Type B pancreatic cell (in vitro differentiated cells): ENCODE measurements around the gene SPATA1. TPM values are rescaled to one million over a fixed set of nuclear protein-coding genes. Genes with fewer than 3 reads are reported as not detected.
A peak's percentile ranks its signal among the peaks of the same experiment; 100 is the strongest.
"Not testable (repeated sequence)": the region's sequence is repeated elsewhere in the genome, so short reads cannot be mapped to it uniquely, and the experiment has no call there.

ENCODE experiments used
- DNase-seq: peaks from one replicate; pipeline ENCODE4 v3.0.0; 2021; ENCODE audit warnings: mixed read lengths; ENCODE audit not compliant: unreplicated experiment; ENCODE audit errors: extremely low spot score
- H3K27ac Mint-ChIP-seq: 2 replicates; pipeline ENCODE4 v1.8.0; 2021; ENCODE audit warnings: mild to moderate bottlenecking, mixed read lengths
- H3K27me3 Mint-ChIP-seq: 2 replicates; pipeline ENCODE4 v1.8.0; 2021; ENCODE audit warnings: mixed read lengths
- H3K36me3 Mint-ChIP-seq: 2 replicates; pipeline ENCODE4 v1.8.0; 2021; ENCODE audit warnings: mixed read lengths
- H3K4me1 Mint-ChIP-seq: one replicate; pipeline ENCODE4 v1.8.0; 2021; ENCODE audit warnings: mixed read lengths; ENCODE audit not compliant: unreplicated experiment
- H3K4me3 Mint-ChIP-seq: 2 replicates; pipeline ENCODE4 v1.8.0; 2021; ENCODE audit warnings: mild to moderate bottlenecking, mixed read lengths
- H3K9me3 Mint-ChIP-seq: 2 replicates; pipeline ENCODE4 v1.8.0; 2021; ENCODE audit warnings: mixed read lengths
- total RNA-seq: library from RNA; stranded (reverse); gene quantifications from 2 replicates; pipeline ENCODE4 v1.2.1, GENCODE V29; 2021; ENCODE audit warnings: low replicate concordance
- TF ChIP-seq, protein P1 (sequence below): fragments of 200-600 bp; sonication (generic); conservative IDR thresholded peaks from 2 replicates; pipeline ENCODE4 v1.5.0; 2021; ENCODE audit warnings: antibody characterized with exemption, mild to moderate bottlenecking

Gene SPATA1
- total RNA-seq, 1 donor from 2014 or later, result 1.8 TPM

DNA sequence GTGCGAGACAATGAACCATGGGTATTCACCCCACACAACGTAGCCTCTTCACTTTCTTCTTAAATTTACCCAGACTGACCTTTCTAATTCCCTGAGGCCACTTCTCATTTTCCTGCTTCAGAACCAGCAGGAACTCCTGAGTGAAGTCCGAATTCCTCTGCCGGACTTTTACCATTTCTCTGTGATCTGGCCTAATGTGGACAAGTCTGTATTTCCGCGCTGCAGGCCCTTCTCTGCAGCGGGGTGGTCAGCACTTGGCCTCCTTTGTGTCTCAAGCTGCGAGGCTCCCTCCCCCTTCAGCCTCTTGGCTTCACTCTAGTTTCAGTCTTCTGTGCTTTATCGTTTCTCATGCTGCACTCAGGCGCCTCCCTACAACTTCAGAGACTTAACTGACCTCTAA lies 77.5 kb downstream of the SPATA1 start:
- no peak for DNase-seq
- peaks cover 16% of the 10 kb centered on the region for H3K4me1 Mint-ChIP-seq
- TF ChIP-seq, protein P1, sequence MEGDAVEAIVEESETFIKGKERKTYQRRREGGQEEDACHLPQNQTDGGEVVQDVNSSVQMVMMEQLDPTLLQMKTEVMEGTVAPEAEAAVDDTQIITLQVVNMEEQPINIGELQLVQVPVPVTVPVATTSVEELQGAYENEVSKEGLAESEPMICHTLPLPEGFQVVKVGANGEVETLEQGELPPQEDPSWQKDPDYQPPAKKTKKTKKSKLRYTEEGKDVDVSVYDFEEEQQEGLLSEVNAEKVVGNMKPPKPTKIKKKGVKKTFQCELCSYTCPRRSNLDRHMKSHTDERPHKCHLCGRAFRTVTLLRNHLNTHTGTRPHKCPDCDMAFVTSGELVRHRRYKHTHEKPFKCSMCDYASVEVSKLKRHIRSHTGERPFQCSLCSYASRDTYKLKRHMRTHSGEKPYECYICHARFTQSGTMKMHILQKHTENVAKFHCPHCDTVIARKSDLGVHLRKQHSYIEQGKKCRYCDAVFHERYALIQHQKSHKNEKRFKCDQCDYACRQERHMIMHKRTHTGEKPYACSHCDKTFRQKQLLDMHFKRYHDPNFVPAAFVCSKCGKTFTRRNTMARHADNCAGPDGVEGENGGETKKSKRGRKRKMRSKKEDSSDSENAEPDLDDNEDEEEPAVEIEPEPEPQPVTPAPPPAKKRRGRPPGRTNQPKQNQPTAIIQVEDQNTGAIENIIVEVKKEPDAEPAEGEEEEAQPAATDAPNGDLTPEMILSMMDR, result no peak
- no peak overlapping the region for H3K4me3 Mint-ChIP-seq
- H3K36me3 Mint-ChIP-seq, result peaks cover 6% of the 10 kb centered on the region
- H3K27ac Mint-ChIP-seq, result peak overlapping the region; percentile 11
- H3K9me3 Mint-ChIP-seq, result peaks cover 13% of the 10 kb centered on the region
- H3K27me3 Mint-ChIP-seq, result no peaks in the 10 kb centered on the region

DNA sequence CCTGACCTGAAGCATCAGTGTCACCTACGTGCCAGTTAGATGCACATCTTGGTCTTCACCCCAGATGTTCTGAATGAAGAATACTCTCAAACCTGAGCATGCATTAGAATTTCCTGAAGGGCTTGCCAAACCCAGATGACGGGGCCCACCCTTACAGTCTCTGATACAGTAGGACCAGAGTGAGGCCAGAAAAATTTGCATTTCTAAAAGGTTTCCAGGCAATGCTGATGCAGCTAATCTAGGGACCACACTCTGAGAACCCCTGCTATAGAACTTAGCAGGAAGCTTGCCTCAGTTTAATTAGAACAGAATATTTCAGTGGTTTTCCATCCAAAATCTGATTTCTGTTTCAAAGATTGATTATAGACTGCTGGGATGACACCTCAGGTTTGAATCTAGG lies 77.9 kb downstream of the SPATA1 start:
- TF ChIP-seq, protein P1, result no peak
- Mint-ChIP-seq H3K4me3 (no peak overlapping the region), H3K27ac (no peak overlapping the region), H3K9me3 (peaks cover 13% of the 10 kb centered on the region), H3K36me3 (peaks cover 6% of the 10 kb centered on the region), H3K4me1 (peaks cover 16% of the 10 kb centered on the region), H3K27me3 (no peaks in the 10 kb centered on the region)
- DNase-seq, result no peak

DNA sequence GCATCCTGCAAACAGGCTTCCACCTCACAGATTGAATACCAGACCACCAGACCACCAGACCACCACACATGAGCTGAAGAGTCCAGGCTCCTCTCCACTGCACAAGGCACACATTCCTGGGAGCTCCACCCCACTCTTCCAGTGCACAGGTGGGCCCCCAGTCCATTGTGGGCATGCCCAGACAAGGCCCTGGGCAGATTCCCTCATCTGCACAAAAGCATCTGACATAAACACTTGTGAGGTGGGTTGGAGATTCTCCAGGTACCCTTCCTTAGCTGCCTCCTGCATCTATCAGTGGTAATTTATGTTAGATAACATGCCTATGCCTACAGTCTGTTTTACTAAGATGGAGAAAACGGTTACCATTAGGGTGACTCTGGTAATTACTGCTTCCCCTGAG lies 79.6 kb downstream of the SPATA1 start:
- Mint-ChIP-seq H3K4me3 (no peak overlapping the region), H3K27me3 (no peaks in the 10 kb centered on the region), H3K36me3 (peaks cover 6% of the 10 kb centered on the region), H3K4me1 (peaks cover 16% of the 10 kb centered on the region), H3K27ac (peak overlapping the region; percentile 4), H3K9me3 (peaks cover 13% of the 10 kb centered on the region)
- no peak for DNase-seq
- TF ChIP-seq, protein P1, result no peak

- H3K4me1 Mint-ChIP-seq, result peaks cover 16% of the 10 kb centered on the region
- no peak overlapping the region for H3K27ac Mint-ChIP-seq
- no peak overlapping the region for H3K4me3 Mint-ChIP-seq
- TF ChIP-seq, protein P1, result no peak
- H3K9me3 Mint-ChIP-seq, result peaks cover 13% of the 10 kb centered on the region
- H3K27me3 Mint-ChIP-seq, result no peaks in the 10 kb centered on the region
- DNase-seq, result no peak
- H3K36me3 Mint-ChIP-seq, result peaks cover 6% of the 10 kb centered on the region
These were observed 80.9 kb downstream of the SPATA1 start for GRCh38 chr1:84587099-84587498.

DNA sequence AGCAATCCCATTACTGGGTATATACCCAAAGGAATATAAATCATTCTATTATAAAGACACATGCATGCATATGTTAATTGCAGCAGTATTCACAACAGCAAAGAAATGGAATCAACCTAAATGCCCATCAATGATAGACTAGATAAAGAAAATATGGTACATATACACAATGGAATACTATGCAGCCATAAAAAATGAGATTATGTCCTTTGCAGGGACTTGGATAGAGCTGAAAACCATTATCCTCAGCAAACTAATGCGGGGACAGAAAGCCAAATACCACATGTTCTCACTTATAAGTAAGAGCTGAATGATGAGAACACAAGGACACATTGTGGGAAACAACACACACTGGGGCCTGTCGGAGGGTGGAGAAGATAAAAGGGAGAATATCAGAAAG lies 88.8 kb downstream of the SPATA1 start:
- not testable (repeated sequence) for DNase-seq
- H3K4me1 Mint-ChIP-seq, result peaks cover 13% of the 10 kb centered on the region

DNA sequence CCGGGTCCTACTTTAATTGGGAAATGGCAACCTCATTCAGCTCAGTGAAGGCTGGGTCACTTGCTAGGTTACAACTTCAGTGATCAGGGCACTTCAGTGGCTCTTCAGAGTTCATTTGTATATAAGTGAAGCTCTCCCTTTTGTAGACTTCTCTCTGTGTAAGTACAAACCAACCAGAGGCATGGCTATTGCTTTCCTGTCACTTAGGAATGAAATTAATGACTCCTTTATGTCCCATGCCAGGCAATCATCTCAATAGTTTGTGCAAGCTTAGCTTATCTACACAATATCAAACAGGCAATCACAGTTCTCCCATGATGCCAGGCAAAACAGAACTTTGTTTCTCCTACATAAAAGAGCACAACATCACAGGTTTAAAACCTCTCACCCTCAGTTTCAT lies 90.8 kb downstream of the SPATA1 start:
- Mint-ChIP-seq H3K27ac (no peak overlapping the region), H3K9me3 (no peaks in the 10 kb centered on the region), H3K4me3 (no peak overlapping the region), H3K27me3 (no peaks in the 10 kb centered on the region), H3K36me3 (no peaks in the 10 kb centered on the region), H3K4me1 (peaks cover 13% of the 10 kb centered on the region)
- TF ChIP-seq, protein P1, result no peak
- no peak for DNase-seq

More for the DNA sequence above, 88.8 kb downstream of the SPATA1 start:
- H3K27ac Mint-ChIP-seq, H3K9me3 Mint-ChIP-seq, H3K4me3 Mint-ChIP-seq, H3K27me3 Mint-ChIP-seq, H3K36me3 Mint-ChIP-seq: not testable (repeated sequence)
